ENCODE data around the gene EFEMP2. TPM values are rescaled to one million over a fixed set of nuclear protein-coding genes. Genes with fewer than 3 reads are reported as not detected.

Gene EFEMP2
- total RNA-seq, 2 donors from 2014 or later, result 134 to 219 TPM

- Histone ChIP-seq H3K4me1 (ENCODE audit: control insufficient read depth in 1 of 2, low read depth in 2 of 2) (peaks cover 11 to 18% of the 10 kb centered on the region in 2 donors), H3K4me3 (no peak overlapping the region), H3K27ac (no peak overlapping the region), H3K9me3 (no peaks in the 10 kb centered on the region), H3K36me3 (peaks cover 16% of the 10 kb centered on the region), H3K27me3 (replicated peaks; ENCODE audit: insufficient read depth) (no peaks in the 10 kb centered on the region)
- no peak for ATAC-seq (ENCODE audit: insufficient number of reproducible peaks, low FRiP score, low read depth)
- TF ChIP-seq CTCF (IDR thresholded peaks at IDR 0.05), result no peak
- no peak for DNase-seq (ENCODE audit: low spot score)
These were observed 10.6 kb upstream of the EFEMP2 start for GRCh38 chr11:65883058-65883761.

DNA sequence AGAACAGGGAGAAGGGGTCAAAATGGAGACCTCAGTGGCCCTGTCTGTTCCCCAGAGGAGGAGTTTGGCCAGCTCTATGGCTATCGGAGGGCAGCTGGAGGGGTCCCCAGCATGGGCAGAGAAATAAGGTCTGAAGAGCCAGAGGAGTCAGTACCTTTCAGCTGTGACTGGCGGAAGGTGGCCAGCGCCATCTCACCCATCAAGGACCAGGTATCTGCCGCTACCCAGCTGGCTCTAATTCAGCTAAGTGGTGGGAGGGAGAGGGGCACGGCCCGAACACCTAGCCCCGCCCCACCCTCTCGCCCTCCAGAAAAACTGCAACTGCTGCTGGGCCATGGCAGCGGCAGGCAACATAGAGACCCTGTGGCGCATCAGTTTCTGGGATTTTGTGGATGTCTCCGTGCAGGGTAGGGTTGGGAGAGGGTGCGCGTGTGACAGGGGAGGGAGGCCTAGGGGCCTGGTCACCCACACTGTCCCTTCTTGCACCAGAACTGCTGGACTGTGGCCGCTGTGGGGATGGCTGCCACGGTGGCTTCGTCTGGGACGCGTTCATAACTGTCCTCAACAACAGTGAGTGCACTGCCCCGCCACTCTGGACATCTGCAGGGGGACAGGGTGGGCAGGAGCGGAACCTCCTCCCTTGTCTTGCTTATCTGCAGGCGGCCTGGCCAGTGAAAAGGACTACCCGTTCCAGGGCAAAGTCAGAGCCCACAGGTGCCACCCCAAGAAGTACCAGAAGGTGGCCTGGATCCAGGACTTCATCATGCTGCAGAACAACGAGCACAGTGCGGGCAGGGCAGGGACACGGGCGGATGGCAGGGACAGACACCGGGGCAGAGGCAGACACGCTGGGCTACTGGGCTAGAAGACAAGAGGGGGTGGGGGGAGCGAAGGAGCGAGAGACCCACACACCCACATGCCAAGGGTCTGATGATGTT, 9.8 kb upstream of the EFEMP2 start:
- peaks cover 6 to 13% of the 10 kb centered on the region in 2 donors for H3K4me1 ChIP-seq (ENCODE audit: control insufficient read depth in 1 of 2, low read depth in 2 of 2)
- no peak for TF ChIP-seq CTCF (IDR thresholded peaks at IDR 0.05)
- H3K27ac ChIP-seq, result no peak overlapping the region
- H3K4me3 ChIP-seq, result no peak overlapping the region
- ATAC-seq (ENCODE audit: insufficient number of reproducible peaks, low FRiP score, low read depth), result no peak
- H3K27me3 ChIP-seq (replicated peaks; ENCODE audit: insufficient read depth), result no peaks in the 10 kb centered on the region
- H3K36me3 ChIP-seq, result peaks cover 16% of the 10 kb centered on the region
- H3K9me3 ChIP-seq, result no peaks in the 10 kb centered on the region
- no peak for DNase-seq (ENCODE audit: low spot score)

GRCh38 chr11:65880844-65881421, 8.3 kb upstream of the EFEMP2 start:
- Histone ChIP-seq H3K27ac (no peak overlapping the region), H3K27me3 (replicated peaks; ENCODE audit: insufficient read depth) (no peaks in the 10 kb centered on the region), H3K4me3 (no peak overlapping the region), H3K4me1 (ENCODE audit: control insufficient read depth in 1 of 2, low read depth in 2 of 2) (no peaks in the 10 kb centered on the region), H3K36me3 (peaks cover 16% of the 10 kb centered on the region), H3K9me3 (no peaks in the 10 kb centered on the region)
- no peak for TF ChIP-seq CTCF (IDR thresholded peaks at IDR 0.05)
- ATAC-seq (ENCODE audit: insufficient number of reproducible peaks, low FRiP score, low read depth), result no peak
- DNase-seq (ENCODE audit: low spot score), result no peak

DNA sequence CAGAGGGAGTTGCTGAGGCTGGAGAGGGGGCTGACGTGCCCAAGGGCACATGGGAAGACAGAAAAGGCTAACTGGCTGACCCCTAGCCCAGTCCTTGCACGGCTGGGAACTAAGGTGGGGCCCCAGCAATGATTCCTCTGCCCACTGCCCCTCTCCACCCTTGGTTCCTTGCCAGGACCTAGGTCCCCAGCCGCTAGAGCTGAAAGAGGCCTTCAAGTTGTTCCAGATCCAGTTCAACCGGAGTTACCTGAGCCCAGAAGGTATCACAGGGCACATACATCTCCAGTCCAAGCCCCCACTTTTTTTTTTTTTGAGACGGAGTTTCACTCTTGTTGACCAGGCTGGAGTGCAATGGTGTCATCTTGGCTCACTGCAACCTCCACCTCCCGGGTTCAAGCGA, 7.4 kb upstream of the EFEMP2 start:
- H3K4me3 ChIP-seq, result no peak overlapping the region

More for the DNA sequence above, 7.4 kb upstream of the EFEMP2 start:
- Histone ChIP-seq H3K4me1 (ENCODE audit: control insufficient read depth in 1 of 2, low read depth in 2 of 2) (no peaks in the 10 kb centered on the region), H3K9me3 (no peaks in the 10 kb centered on the region), H3K27ac (no peak overlapping the region), H3K27me3 (replicated peaks; ENCODE audit: insufficient read depth) (no peaks in the 10 kb centered on the region), H3K36me3 (peaks cover 16% of the 10 kb centered on the region)
- TF ChIP-seq CTCF (IDR thresholded peaks at IDR 0.05), result no peak
- DNase-seq (ENCODE audit: low spot score) (no peak), ATAC-seq (ENCODE audit: insufficient number of reproducible peaks, low FRiP score, low read depth) (no peak)

Measured in thoracic aorta (tissue), 2 donors.